ENCODE data around the gene FAM53A.

GRCh38 chr4:1690698-1691097 is 6.6 kb upstream of the FAM53A start:
- no peak for TF ChIP-seq CTCF (conservative IDR thresholded peaks at IDR 0.05; ENCODE audit: low read depth, low read length)
- TF ChIP-seq POLR2A (IDR thresholded peaks at IDR 0.05; ENCODE audit: low read depth, low read length): no peak
- TF ChIP-seq FOS (IDR thresholded peaks at IDR 0.05; ENCODE audit: low read depth, low read length): no peak
- no peak for TF ChIP-seq SMC3 (IDR thresholded peaks at IDR 0.05; ENCODE audit: low read depth, low read length)
- no peak for TF ChIP-seq MAZ (IDR thresholded peaks at IDR 0.05; ENCODE audit: borderline replicate concordance, low read depth, low read length)
- TF ChIP-seq RCOR1 (IDR thresholded peaks at IDR 0.05; ENCODE audit: insufficient replicate concordance, low read length): no peak
- TF ChIP-seq CEBPB (IDR thresholded peaks at IDR 0.05; ENCODE audit: low read depth, low read length): no peak
- no peak for TF ChIP-seq BHLHE40 (IDR thresholded peaks at IDR 0.05; ENCODE audit: low read depth, low read length)
- no peak for TF ChIP-seq RAD21 (IDR thresholded peaks at IDR 0.05; ENCODE audit: low read length)
- no peak for TF ChIP-seq USF2 (IDR thresholded peaks at IDR 0.05; ENCODE audit: low read depth, low read length)
- no peak for TF ChIP-seq CHD1 (IDR thresholded peaks at IDR 0.05; ENCODE audit: low read depth, low read length)
- no peak for TF ChIP-seq ELK1 (IDR thresholded peaks at IDR 0.05; ENCODE audit: borderline replicate concordance, low read depth, low read length)
- no peak for TF ChIP-seq RFX5 (IDR thresholded peaks at IDR 0.05; ENCODE audit: low read depth, low read length)
- TF ChIP-seq MXI1 (IDR thresholded peaks at IDR 0.05; ENCODE audit: borderline replicate concordance, low read depth, low read length): no peak
